Ishikawa (cell line): ENCODE results near the gene AFG3L2.

Experiments used
- CEBPB ChIP-seq: IDR thresholded peaks from 2 replicates; pipeline ENCODE4 v1.6.1; 2012
- CREB1 ChIP-seq: IDR thresholded peaks from 2 replicates; pipeline ENCODE4 v1.6.1; 2012; ENCODE audit warnings: low read depth
- EGR1 ChIP-seq: IDR thresholded peaks from 2 replicates; pipeline ENCODE4 v1.6.1; 2012
- EP300 ChIP-seq: IDR thresholded peaks from 2 replicates; pipeline ENCODE4 v1.6.1; 2012; ENCODE audit warnings: borderline replicate concordance
- FOXM1 ChIP-seq: IDR thresholded peaks from 2 replicates; pipeline ENCODE4 v1.6.1; 2012; ENCODE audit warnings: low read depth, borderline replicate concordance
- MAX ChIP-seq: IDR thresholded peaks from 2 replicates; pipeline ENCODE4 v1.6.1; 2012
- NFIC ChIP-seq: IDR thresholded peaks from 2 replicates; pipeline ENCODE4 v1.6.1; 2012
- RAD21 ChIP-seq: IDR thresholded peaks from 2 replicates; pipeline ENCODE4 v1.6.1; 2012; ENCODE audit warnings: low read depth
- REST ChIP-seq: IDR thresholded peaks from 2 replicates; pipeline ENCODE4 v1.6.1; 2012; ENCODE audit warnings: low read depth, mild to moderate bottlenecking
- TAF1 ChIP-seq: IDR thresholded peaks from 2 replicates; pipeline ENCODE4 v1.6.1; 2012; ENCODE audit warnings: low read depth, mild to moderate bottlenecking
- TCF12 ChIP-seq: IDR thresholded peaks from 2 replicates; pipeline ENCODE4 v1.6.1; 2012; ENCODE audit warnings: low read depth
- TEAD4 ChIP-seq: IDR thresholded peaks from 2 replicates; pipeline ENCODE4 v1.6.1; 2012
- USF1 ChIP-seq: IDR thresholded peaks from 2 replicates; pipeline ENCODE4 v1.6.1; 2012
- YY1 ChIP-seq: IDR thresholded peaks from 2 replicates; pipeline ENCODE4 v1.6.1; 2012; ENCODE audit warnings: low read depth
- ZBTB7A ChIP-seq: IDR thresholded peaks from 2 replicates; pipeline ENCODE4 v1.6.1; 2012; ENCODE audit warnings: low read depth

Gene AFG3L2

GRCh38 chr18:12333506-12334290 lies 43.3 kb downstream of the AFG3L2 start:
- TF ChIP-seq RAD21 (no peak), ZBTB7A (no peak), EGR1 (no peak), USF1 (no peak), NFIC (no peak), CEBPB (no peak), TEAD4 (no peak), CREB1 (no peak), TCF12 (no peak), EP300 (no peak), YY1 (no peak), MAX (no peak), FOXM1 (no peak), TAF1 (no peak), REST (no peak)

- TF ChIP-seq CEBPB (no peak), ZBTB7A (no peak), FOXM1 (no peak), USF1 (no peak), TCF12 (no peak), RAD21 (no peak), EP300 (no peak), YY1 (no peak), CREB1 (no peak), REST (no peak), MAX (no peak), EGR1 (no peak), TEAD4 (no peak), NFIC (no peak), TAF1 (no peak)
Measured at GRCh38 chr18:12330766-12331165, 46.3 kb downstream of the AFG3L2 start.

- TF ChIP-seq CEBPB = no peak
- no peak for TF ChIP-seq EP300
- TF ChIP-seq REST = no peak
- TF ChIP-seq NFIC = no peak
- TF ChIP-seq ZBTB7A = no peak
Measured at GRCh38 chr18:12329125-12329698, 47.8 kb downstream of the AFG3L2 start.

GRCh38 chr18:12328179-12328823 lies 48.7 kb downstream of the AFG3L2 start:
- TF ChIP-seq MAX (no peak), FOXM1 (no peak), USF1 (no peak)
